Dedifferentiated amniotic fluid mesenchymal stem cell (primary cell): Measurements from ENCODE around the gene DDX1.
"Not testable (repeated sequence)": the region's sequence is repeated elsewhere in the genome, so short reads cannot be mapped to it uniquely, and the experiment has no call there.

Experiments
- DNase-seq: peaks from one replicate; pipeline ENCODE4 v3.0.0-alpha.2; 2016; ENCODE audit errors: extremely low spot score

DDX1 gene

GRCh38 chr2:15616850-15617777 lies 25.4 kb downstream of the DDX1 start:
- DNase-seq = no peak

- no peak for DNase-seq
Measured at GRCh38 chr2:15617778-15618448, 26.2 kb downstream of the DDX1 start.

- DNase-seq = no peak
Measured at GRCh38 chr2:15618449-15618855, 26.8 kb downstream of the DDX1 start.

GRCh38 chr2:15619076-15619475 lies 27.4 kb downstream of the DDX1 start:
- DNase-seq = no peak

GRCh38 chr2:15619510-15619909 lies 27.8 kb downstream of the DDX1 start:
- DNase-seq = no peak

GRCh38 chr2:15619938-15620337 lies 28.3 kb downstream of the DDX1 start:
- DNase-seq = no peak

- no peak for DNase-seq
Measured at GRCh38 chr2:15620340-15620739, 28.7 kb downstream of the DDX1 start.

GRCh38 chr2:15620857-15621471 lies 29.3 kb downstream of the DDX1 start:
- no peak for DNase-seq

GRCh38 chr2:15621472-15621870 lies 29.8 kb downstream of the DDX1 start:
- not testable (repeated sequence) for DNase-seq

- no peak for DNase-seq
Measured at GRCh38 chr2:15622214-15622613, 30.5 kb downstream of the DDX1 start.

GRCh38 chr2:15622614-15623480 lies 31.2 kb downstream of the DDX1 start:
- no peak for DNase-seq

GRCh38 chr2:15623481-15623796 lies 31.8 kb downstream of the DDX1 start:
- DNase-seq = no peak

GRCh38 chr2:15623898-15624541 lies 32.4 kb downstream of the DDX1 start:
- DNase-seq = no peak

GRCh38 chr2:15624903-15625302 lies 33.2 kb downstream of the DDX1 start:
- DNase-seq = no peak

- DNase-seq = no peak
Measured at GRCh38 chr2:15625344-15626036, 33.8 kb downstream of the DDX1 start.

GRCh38 chr2:15626126-15626525 lies 34.5 kb downstream of the DDX1 start:
- DNase-seq = no peak

GRCh38 chr2:15626967-15627366 lies 35.3 kb downstream of the DDX1 start:
- no peak for DNase-seq

GRCh38 chr2:15627817-15628684 lies 36.4 kb downstream of the DDX1 start:
- DNase-seq = no peak
